NB4 (cell line): ENCODE results near the gene KAZN.

ENCODE experiments used
- MYC ChIP-seq: IDR thresholded peaks from 2 replicates; pipeline ENCODE4 v1.6.1; 2011; ENCODE audit warnings: low read depth, low read length
- POLR2A ChIP-seq: IDR thresholded peaks from 2 replicates; pipeline ENCODE4 v1.6.1; 2011; ENCODE audit warnings: mild to moderate bottlenecking; ENCODE audit not compliant: insufficient read length; ENCODE audit errors: extremely low read depth
- TF ChIP-seq, protein P1 (sequence below): IDR thresholded peaks from one replicate; pipeline ENCODE4 v1.5.1; 2012; ENCODE audit warnings: low read depth, low read length
- TF ChIP-seq, protein P2 (sequence below): IDR thresholded peaks from 2 replicates; pipeline ENCODE4 v1.6.1; 2011; ENCODE audit warnings: low read depth, low read length

DNA sequence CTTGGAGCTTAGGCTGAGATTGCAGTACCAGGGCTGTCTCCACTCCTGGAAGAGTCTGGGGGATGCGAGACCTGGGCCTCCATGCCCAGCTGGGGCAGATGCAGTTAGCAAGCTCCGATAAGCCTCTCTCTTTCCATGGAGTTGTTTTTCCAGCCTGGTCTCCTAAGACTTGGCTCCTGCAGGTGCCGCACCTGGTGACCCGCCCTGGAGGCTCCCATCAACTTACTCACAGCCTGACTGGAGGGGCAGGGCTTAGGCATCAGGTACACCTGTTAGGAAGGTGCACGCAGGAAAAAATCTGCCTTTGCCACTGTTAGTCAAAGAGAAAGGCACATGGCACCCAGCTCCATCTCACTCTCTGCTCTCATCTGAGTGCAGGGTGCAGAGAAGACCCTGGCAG lies 356.9 kb downstream of the KAZN start:
- TF ChIP-seq, protein P1, sequence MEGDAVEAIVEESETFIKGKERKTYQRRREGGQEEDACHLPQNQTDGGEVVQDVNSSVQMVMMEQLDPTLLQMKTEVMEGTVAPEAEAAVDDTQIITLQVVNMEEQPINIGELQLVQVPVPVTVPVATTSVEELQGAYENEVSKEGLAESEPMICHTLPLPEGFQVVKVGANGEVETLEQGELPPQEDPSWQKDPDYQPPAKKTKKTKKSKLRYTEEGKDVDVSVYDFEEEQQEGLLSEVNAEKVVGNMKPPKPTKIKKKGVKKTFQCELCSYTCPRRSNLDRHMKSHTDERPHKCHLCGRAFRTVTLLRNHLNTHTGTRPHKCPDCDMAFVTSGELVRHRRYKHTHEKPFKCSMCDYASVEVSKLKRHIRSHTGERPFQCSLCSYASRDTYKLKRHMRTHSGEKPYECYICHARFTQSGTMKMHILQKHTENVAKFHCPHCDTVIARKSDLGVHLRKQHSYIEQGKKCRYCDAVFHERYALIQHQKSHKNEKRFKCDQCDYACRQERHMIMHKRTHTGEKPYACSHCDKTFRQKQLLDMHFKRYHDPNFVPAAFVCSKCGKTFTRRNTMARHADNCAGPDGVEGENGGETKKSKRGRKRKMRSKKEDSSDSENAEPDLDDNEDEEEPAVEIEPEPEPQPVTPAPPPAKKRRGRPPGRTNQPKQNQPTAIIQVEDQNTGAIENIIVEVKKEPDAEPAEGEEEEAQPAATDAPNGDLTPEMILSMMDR = no peak
- no peak for TF ChIP-seq POLR2A
- TF ChIP-seq, protein P2, sequence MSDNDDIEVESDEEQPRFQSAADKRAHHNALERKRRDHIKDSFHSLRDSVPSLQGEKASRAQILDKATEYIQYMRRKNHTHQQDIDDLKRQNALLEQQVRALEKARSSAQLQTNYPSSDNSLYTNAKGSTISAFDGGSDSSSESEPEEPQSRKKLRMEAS = no peak
- TF ChIP-seq MYC = no peak
